ENCODE data around the gene SLC26A6. TPM values are rescaled to one million over a fixed set of nuclear protein-coding genes. Genes with fewer than 3 reads are reported as not detected.

SLC26A6 gene
- total and polyA plus RNA-seq, 2 donors = 8.0 to 12.9 TPM

GRCh38 chr3:48631516-48632448 lies 3.5 kb downstream of the SLC26A6 start:
- DNase-seq (ENCODE audit: extremely low spot score) = no peak
- Histone ChIP-seq H3K4me1 (ENCODE audit: insufficient read depth) (no peaks in the 10 kb centered on the region), H3K4me3 (ENCODE audit: low read depth, low read length) (no peak overlapping the region), H3K27ac (ENCODE audit: low read depth) (no peak overlapping the region), H3K36me3 (ENCODE audit: insufficient read depth) (no peaks in the 10 kb centered on the region)
- 90% methylated on average over 22 of the region's 22 CpGs for WGBS

GRCh38 chr3:48630833-48631232 lies 4.4 kb downstream of the SLC26A6 start:
- no peak for DNase-seq (ENCODE audit: extremely low spot score)
- Histone ChIP-seq H3K36me3 (ENCODE audit: insufficient read depth) (no peaks in the 10 kb centered on the region), H3K4me1 (ENCODE audit: insufficient read depth) (no peaks in the 10 kb centered on the region), H3K4me3 (ENCODE audit: low read depth, low read length) (no peak overlapping the region), H3K27ac (ENCODE audit: low read depth) (no peak overlapping the region)
- 91% methylated on average over 12 of the region's 12 CpGs for WGBS

GRCh38 chr3:48630407-48630806 lies 4.9 kb downstream of the SLC26A6 start:
- no peaks in the 10 kb centered on the region for H3K36me3 ChIP-seq (ENCODE audit: insufficient read depth)
- no peak overlapping the region for H3K27ac ChIP-seq (ENCODE audit: low read depth)
- no peaks in the 10 kb centered on the region for H3K4me1 ChIP-seq (ENCODE audit: insufficient read depth)
- 95% methylated on average over 8 of the region's 8 CpGs for WGBS
- no peak for DNase-seq (ENCODE audit: extremely low spot score)
- no peak overlapping the region for H3K4me3 ChIP-seq (ENCODE audit: low read depth, low read length)

DNA sequence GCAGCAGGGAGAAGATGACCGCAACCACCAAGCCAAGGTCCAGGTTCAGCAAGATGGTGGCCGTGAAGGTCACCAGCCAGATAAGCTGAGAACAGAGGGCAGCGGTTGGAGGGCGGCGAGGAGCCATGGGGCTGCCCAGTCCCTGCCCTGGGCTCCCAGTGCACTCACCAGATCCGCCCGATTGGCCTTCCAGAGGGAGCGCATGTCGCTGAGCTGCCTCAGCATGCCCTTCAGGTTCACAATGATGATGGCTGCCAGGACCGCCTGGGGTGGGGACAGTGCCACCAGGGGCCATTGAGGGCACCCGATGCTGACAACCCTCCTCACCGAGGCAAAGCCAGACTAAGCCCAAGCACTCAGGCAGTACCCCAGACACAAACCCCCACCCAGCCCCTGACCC lies 5.4 kb downstream of the SLC26A6 start:
- Histone ChIP-seq H3K36me3 (ENCODE audit: insufficient read depth) (no peaks in the 10 kb centered on the region), H3K27ac (ENCODE audit: low read depth) (no peak overlapping the region), H3K4me1 (ENCODE audit: insufficient read depth) (no peaks in the 10 kb centered on the region), H3K4me3 (ENCODE audit: low read depth, low read length) (no peak overlapping the region)
- no peak for DNase-seq (ENCODE audit: extremely low spot score)
- WGBS = 96% methylated on average over 12 of the region's 12 CpGs

- DNase-seq (ENCODE audit: extremely low spot score) = no peak
- WGBS = 84% methylated on average over 13 of the region's 13 CpGs
- H3K4me3 ChIP-seq (ENCODE audit: low read depth, low read length) = no peak overlapping the region
- no peak overlapping the region for H3K27ac ChIP-seq (ENCODE audit: low read depth)
- H3K4me1 ChIP-seq (ENCODE audit: insufficient read depth) = no peaks in the 10 kb centered on the region
- H3K36me3 ChIP-seq (ENCODE audit: insufficient read depth) = no peaks in the 10 kb centered on the region
These were observed 6.8 kb downstream of the SLC26A6 start for GRCh38 chr3:48628277-48629017.

DNA sequence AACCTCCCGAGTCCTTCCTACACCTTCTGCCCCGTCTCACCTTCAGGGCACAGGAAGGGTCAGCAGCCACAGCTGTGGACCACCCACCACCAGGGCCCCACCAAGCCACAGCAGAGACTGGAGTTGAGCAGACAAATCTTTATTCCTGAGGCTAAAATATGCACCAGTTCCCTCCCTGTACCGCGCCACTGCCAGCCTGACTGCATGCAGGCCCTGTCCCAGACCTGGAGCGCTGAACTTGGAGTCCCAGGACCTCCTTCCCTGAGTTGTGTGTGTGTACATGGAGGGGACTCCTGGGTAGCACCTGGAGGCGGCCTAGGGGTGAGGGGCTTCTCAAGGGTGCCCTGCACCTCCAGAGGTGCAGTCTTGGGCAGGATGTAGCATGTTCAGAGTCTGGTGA lies 9.7 kb downstream of the SLC26A6 start:
- Histone ChIP-seq H3K36me3 (ENCODE audit: insufficient read depth) (no peaks in the 10 kb centered on the region), H3K4me3 (ENCODE audit: low read depth, low read length) (no peak overlapping the region), H3K4me1 (ENCODE audit: insufficient read depth) (no peaks in the 10 kb centered on the region), H3K27ac (ENCODE audit: low read depth) (no peak overlapping the region)
- WGBS = 90% methylated on average over 6 of the region's 6 CpGs
- no peak for DNase-seq (ENCODE audit: extremely low spot score)

GRCh38 chr3:48624767-48625166 lies 10.5 kb downstream of the SLC26A6 start:
- H3K4me3 ChIP-seq (ENCODE audit: low read depth, low read length) = no peak overlapping the region
- no peaks in the 10 kb centered on the region for H3K4me1 ChIP-seq (ENCODE audit: insufficient read depth)
- DNase-seq (ENCODE audit: extremely low spot score) = no peak
- no peak overlapping the region for H3K27ac ChIP-seq (ENCODE audit: low read depth)
- H3K36me3 ChIP-seq (ENCODE audit: insufficient read depth) = no peaks in the 10 kb centered on the region
- WGBS = 89% methylated on average over 10 of the region's 10 CpGs

DNA sequence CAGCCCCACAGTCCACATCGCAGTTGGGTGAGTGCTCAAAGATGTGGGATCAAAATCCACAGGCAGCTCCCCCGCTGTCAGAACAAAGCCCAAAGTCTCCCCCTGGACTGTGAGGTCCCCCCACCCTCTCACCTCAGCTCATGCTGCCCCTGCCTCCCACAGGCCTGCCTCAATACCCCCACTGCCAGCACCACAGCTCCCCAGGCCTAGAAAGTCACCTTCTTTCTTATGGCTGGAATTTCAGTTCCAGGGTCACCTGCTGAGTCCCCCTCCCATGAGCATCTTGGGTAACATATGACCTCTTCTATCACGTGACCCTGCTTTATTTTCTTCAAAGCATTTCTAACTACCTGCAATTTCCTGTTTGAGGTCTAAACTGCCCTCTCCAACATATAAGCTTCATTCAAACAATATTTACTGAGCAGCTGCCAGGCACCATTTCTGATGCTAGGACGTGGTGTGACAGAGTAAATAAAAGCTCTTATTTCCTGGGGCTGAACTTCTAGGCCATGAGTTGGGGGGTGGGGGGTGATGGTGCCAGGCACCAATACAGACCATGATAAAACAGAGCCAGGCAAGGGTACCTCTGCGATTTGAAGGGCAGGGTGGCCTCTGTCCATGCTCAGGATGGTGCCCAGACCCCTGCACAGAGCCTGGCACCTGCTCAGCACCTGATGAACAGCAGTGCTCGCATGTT lies 11.3 kb downstream of the SLC26A6 start:
- no peak for DNase-seq (ENCODE audit: extremely low spot score)
- no peak overlapping the region for H3K27ac ChIP-seq (ENCODE audit: low read depth)
- WGBS = 74% methylated on average over 6 of the region's 6 CpGs
- H3K36me3 ChIP-seq (ENCODE audit: insufficient read depth) = no peaks in the 10 kb centered on the region
- H3K4me3 ChIP-seq (ENCODE audit: low read depth, low read length) = no peak overlapping the region
- H3K4me1 ChIP-seq (ENCODE audit: insufficient read depth) = no peaks in the 10 kb centered on the region

GRCh38 chr3:48621461-48621869 lies 13.8 kb downstream of the SLC26A6 start, which contains the start of gene TMEM89:
TSS of gene TMEM89 (minus strand) at chr3:48621769. CDS start at chr3:48621756, 13 bp downstream.
- Histone ChIP-seq H3K36me3 (ENCODE audit: insufficient read depth) (no peaks in the 10 kb centered on the region), H3K4me1 (ENCODE audit: insufficient read depth) (no peaks in the 10 kb centered on the region), H3K4me3 (ENCODE audit: low read depth, low read length) (no peak within 1 kb of the TSS), H3K27ac (ENCODE audit: low read depth) (no peak within 1 kb of the TSS)
- WGBS = 92% methylated on average over 19 of the region's 19 CpGs
- no peak for DNase-seq (ENCODE audit: extremely low spot score)

DNA sequence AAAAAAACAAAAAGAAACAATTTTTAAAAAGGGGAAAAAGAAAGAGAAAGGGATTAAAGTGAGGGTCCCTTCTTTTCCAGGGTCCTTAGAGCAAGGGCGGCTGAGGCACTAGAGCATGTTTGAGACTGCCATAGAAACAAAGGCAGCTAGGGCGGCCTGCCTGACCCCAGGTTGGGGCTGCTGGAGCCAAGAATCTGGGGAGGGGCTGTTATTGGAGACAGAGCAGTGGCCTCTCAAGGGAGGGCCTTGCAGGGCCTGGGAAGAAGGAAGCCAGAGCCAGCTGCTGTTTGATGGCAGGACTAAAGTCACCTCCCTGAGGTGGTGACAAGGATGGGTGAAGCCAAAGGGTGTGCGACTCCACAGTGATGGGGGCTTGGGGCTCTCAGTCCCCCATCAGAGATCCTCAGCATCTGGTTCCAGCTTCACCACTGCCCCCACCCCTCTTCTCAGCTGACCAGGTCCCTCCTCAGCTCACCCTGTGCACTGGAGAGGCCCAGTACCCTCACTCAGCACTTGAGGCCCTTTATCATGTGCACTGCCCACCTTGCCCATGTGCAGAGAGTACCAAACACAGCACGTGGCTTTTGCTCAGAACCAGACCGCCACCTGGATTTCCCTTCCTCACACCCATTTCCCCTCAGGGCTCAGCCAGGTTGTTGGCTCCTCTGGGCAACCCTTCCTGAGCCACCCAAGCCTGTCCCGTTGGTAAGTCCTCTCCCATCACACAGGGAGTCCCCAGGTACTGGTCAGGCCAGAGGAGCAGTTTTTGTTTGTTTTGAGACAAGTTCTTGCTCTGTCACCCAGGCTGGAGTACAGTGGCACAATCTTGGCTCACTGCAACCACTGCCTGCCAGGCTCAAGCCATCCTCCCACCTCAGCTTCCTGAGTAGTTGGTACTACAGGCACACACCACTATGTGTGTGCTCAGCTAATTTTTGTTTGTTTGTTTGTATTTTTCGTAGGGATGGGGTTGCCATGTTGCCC lies 15.4 kb downstream of the SLC26A6 start:
- Histone ChIP-seq H3K4me1 (ENCODE audit: insufficient read depth) (no peaks in the 10 kb centered on the region), H3K36me3 (ENCODE audit: insufficient read depth) (no peaks in the 10 kb centered on the region), H3K27ac (ENCODE audit: low read depth) (no peak overlapping the region), H3K4me3 (ENCODE audit: low read depth, low read length) (no peak overlapping the region)
- WGBS = 83% methylated on average over 7 of the region's 7 CpGs
- no peak for DNase-seq (ENCODE audit: extremely low spot score)

GRCh38 chr3:48617559-48617958 lies 17.7 kb downstream of the SLC26A6 start:
- WGBS = 95% methylated on average over 4 of the region's 4 CpGs
- Histone ChIP-seq H3K27ac (ENCODE audit: low read depth) (no peak overlapping the region), H3K4me3 (ENCODE audit: low read depth, low read length) (no peak overlapping the region), H3K36me3 (ENCODE audit: insufficient read depth) (no peaks in the 10 kb centered on the region), H3K4me1 (ENCODE audit: insufficient read depth) (no peaks in the 10 kb centered on the region)
- DNase-seq (ENCODE audit: extremely low spot score) = no peak

GRCh38 chr3:48614044-48614443 lies 21.2 kb downstream of the SLC26A6 start:
- no peak for DNase-seq (ENCODE audit: extremely low spot score)
- Histone ChIP-seq H3K4me1 (ENCODE audit: insufficient read depth) (no peaks in the 10 kb centered on the region), H3K27ac (ENCODE audit: low read depth) (no peak overlapping the region), H3K36me3 (ENCODE audit: insufficient read depth) (no peaks in the 10 kb centered on the region), H3K4me3 (ENCODE audit: low read depth, low read length) (no peak overlapping the region)
- WGBS = 74% methylated on average over 3 of the region's 3 CpGs

DNA sequence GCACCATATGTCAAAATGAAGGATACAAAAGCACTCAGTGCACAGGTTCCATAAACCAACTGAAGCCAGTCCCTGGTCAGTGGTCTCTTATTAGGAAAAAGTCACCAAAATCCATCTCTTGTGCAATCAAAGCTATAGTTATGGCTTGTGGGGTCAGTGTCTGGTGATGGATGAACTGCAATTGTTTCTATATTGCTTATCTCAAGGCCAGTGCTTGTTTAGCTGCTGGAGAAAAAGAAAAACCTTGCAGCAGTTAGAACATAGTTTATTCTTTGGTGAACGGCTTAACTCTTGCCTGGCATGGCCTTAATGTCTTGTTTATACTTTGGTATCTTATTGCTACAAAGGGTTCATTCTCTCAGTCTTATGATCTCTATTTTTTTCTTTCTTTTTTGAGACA lies 23.0 kb downstream of the SLC26A6 start:
- WGBS = 29% methylated on average over 1 of the region's 1 CpG
- no peaks in the 10 kb centered on the region for H3K36me3 ChIP-seq (ENCODE audit: insufficient read depth)
- DNase-seq (ENCODE audit: extremely low spot score) = no peak

More for the DNA sequence above, 23.0 kb downstream of the SLC26A6 start:
- H3K4me1 ChIP-seq (ENCODE audit: insufficient read depth) = no peaks in the 10 kb centered on the region
- H3K4me3 ChIP-seq (ENCODE audit: low read depth, low read length) = no peak overlapping the region
- no peak overlapping the region for H3K27ac ChIP-seq (ENCODE audit: low read depth)
